Measurements from ENCODE around the gene IL13.

IL13 gene

DNA sequence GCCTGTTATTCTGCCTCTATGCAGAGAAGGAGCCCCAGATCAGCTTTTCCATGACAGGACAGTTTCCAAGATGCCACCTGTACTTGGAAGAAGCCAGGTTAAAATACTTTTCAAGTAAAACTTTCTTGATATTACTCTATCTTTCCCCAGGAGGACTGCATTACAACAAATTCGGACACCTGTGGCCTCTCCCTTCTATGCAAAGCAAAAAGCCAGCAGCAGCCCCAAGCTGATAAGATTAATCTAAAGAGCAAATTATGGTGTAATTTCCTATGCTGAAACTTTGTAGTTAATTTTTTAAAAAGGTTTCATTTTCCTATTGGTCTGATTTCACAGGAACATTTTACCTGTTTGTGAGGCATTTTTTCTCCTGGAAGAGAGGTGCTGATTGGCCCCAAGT lies 15.5 kb downstream of the IL13 start:
- DNase-seq = no peak

DNA sequence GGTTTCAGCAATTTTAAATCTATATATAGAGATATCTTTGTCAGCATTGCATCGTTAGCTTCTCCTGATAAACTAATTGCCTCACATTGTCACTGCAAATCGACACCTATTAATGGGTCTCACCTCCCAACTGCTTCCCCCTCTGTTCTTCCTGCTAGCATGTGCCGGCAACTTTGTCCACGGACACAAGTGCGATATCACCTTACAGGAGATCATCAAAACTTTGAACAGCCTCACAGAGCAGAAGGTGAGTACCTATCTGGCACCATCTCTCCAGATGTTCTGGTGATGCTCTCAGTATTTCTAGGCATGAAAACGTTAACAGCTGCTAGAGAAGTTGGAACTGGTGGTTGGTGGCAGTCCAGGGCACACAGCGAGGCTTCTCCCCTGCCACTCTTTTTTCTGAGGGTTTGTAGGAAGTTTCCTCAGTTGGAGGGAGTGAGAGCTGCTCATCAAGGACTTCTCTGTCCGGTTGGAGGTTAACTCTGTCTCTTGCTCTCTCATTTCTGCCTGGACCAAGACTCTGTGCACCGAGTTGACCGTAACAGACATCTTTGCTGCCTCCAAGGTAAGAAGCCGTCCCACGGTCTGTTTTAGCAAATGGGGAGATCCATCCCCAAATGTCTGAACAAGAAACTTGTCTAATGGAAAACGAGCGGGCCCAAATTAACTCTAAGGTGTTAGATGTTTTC lies 16.1 kb downstream of the IL13 start, which contains the start of gene IL4:
Gene IL4, plus strand, starts transcription at position 51 of the 692 bp plus-strand sequence. Its CDS starts 62 bp downstream, at position 113.
- DNase-seq = no peak

DNA sequence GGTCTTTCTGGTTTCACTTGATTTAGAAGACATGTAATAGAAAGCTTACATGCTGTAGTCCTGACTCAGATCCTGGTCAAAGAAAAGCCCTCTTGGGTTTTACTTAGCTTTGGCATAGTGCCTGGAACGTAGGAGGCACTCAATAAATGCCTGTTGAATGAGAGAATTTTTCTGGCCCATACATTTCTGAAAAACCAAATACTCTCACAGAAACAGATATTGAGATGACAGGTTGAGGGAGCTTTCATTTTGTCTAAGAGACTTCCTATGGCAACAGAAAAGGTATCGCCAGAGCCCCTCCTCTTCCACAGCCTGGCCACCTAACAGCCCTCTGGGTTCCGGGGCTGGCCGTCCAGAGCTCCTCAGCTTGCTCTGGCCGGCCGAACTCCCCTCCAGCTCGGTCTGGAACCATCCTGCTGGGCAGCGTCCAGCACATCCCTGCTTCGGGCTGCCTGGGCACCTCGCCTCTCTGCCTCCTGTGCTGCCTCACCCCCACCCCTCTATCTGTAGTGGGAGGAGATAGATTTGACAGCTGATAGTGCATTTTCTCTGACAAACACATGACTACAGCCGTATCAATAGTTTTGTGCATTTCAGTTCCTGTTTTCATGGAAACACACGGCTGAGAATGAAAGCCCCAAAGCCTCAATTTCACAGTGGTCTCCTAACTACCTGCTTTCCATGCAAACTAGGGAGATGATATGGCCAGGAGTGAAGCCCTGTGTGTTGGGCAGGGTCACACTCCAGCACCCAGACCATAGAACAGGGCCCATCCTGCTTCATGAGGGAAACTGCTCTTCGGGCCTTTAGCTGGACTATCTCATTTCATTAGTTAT lies 16.9 kb downstream of the IL13 start:
- DNase-seq = peak; percentile 96

DNA sequence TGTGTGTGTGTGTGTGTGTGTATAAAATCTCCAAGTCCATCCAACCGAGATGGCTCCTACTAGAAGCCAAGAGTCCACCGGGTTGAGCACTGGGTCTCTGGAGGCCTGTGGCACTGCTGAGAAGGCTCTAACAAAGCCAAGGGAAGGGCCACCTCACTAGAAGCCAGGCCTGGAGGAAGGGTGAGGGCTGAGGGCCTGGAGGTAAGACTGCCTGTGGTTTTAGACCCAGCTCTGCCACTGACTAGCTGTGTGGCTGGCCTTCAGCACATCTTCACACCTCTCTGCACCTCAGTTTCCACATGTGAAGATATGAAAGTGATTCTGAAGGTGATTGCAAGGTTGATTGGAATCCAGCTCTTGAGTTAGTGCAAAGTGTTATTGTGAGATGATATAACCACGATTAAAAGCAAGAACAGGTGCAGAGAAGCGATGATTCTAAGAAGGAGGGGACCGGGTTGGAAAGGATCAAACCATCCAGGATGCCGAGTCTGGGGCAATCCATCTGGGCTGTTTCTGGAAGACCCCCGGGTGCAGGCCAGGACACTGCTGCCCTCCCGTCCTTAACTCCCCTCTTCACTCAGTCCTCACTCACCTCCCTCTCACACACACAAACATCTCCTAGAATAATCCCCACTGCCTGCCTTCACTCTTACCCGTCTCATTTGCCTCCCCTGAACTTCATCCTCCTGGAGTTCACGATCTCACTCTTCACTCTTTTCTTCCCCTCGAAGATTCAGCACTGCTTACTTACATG lies 18.1 kb downstream of the IL13 start:
- no peak for DNase-seq

DNA sequence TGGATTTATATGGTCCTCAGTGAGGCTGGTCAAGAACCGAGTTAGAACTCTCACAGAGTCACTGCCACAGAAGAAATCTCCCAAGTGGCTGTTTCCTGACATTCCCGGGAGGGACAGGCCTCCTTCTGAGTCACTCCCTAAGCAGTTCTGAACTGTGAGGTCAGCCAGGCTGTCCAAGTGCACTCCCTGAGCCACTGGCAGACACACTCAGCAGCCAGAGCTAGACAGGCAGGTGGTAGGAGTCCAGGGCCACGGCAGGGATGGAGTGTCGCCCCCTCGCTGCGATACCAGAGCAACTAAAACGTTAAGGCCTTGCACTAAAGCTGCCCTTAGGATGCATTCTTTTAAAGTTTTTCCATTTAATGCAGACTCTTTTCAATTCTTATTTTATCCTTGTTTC lies 19.2 kb downstream of the IL13 start:
- DNase-seq = peak; percentile 96

DNA sequence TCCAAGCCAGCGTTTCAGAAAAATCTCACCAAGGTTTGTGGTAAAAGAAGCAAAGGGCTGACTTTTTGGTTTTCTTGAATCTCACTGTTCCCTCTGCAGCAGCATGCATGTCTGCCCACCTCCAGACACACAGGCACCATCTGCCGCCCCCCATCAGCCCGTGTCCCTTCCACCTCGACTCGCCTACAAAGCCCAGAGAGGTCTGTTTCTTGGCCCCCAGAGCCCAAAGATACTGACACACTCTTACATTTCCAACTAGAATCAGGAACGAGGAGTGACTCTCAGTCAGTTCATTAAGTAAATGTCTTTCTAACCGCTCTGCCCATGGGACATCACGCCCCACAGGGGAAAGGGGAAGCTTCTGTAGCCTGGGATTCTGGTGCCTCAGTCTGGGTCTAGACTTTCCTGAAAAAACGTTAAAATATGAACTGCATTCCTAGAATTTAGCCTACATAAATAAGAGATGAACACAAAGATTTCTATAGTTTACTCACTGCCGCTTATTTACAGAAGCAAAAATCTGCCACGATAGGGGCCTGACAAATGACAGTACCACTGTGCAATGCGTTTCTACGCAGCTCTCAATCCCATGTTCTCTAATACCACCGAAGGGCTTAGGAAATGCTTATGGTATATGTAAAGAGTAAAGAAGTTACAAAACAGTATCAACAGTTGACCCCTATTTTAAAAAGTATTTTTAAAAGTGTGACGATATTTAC lies 19.9 kb downstream of the IL13 start:
- DNase-seq = no peak

DNA sequence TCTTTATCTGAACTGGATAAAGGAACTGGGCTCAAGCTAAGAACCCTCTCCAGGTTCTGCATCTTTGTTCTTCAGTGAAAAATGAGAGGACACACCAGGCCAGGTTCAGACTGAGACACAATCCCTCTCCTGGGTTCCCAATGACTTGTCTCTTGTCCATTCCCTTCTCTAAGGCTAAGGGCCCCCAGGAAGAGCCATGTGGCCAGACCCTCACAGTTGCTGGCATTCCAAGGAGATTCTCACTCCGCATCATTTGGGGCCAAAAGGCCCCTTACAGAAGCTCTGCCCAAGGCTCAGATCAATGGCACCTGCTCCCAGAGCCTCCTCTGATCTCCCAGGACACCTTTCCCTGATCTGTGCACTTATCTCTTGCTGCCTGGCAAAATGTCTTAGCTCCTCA lies 20.8 kb downstream of the IL13 start:
- DNase-seq = no peak

DNA sequence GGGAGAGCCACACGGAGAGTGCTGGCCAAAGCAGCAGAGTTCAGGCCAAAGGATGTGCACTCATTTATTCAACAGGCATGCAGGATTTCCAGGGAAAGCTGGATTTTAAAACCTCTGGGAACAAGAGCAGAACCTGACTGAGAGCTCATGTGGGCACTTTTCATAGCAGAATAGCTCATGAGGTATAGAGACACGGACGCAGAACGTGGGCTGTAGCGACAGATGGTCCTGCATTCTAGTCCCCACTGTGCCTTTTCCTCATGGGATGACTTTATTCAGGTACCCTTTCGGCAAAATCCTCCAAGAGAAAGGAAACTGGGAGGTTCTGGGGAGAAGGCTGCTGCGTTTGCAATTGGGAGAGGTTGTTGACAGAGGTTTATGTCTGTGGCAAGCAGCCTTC lies 21.2 kb downstream of the IL13 start:
- no peak for DNase-seq

DNA sequence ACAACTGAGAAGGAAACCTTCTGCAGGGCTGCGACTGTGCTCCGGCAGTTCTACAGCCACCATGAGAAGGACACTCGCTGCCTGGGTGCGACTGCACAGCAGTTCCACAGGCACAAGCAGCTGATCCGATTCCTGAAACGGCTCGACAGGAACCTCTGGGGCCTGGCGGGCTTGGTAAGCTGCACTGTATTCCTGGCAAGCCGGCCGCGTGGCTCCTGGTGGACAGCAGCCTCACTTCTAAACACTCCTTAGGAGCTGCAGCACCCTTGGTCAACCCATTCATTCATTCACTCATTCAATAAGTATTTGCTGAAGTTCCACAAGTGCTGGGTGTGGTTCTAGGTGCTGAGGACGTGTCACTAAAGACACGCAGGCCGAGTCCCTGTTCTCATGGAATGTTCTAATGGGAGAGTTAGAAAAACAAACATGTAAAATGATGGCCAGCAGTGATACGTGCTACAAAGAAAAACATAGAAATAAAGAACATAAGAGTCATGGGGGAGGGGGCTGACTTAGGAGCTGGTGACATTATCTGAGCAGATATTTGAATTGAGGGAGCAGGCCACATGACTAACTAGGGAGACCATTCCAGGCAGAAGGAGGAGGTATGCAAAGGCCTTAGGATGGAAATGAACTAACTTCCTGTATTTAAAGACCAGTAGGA lies 21.9 kb downstream of the IL13 start:
- no peak for DNase-seq

DNA sequence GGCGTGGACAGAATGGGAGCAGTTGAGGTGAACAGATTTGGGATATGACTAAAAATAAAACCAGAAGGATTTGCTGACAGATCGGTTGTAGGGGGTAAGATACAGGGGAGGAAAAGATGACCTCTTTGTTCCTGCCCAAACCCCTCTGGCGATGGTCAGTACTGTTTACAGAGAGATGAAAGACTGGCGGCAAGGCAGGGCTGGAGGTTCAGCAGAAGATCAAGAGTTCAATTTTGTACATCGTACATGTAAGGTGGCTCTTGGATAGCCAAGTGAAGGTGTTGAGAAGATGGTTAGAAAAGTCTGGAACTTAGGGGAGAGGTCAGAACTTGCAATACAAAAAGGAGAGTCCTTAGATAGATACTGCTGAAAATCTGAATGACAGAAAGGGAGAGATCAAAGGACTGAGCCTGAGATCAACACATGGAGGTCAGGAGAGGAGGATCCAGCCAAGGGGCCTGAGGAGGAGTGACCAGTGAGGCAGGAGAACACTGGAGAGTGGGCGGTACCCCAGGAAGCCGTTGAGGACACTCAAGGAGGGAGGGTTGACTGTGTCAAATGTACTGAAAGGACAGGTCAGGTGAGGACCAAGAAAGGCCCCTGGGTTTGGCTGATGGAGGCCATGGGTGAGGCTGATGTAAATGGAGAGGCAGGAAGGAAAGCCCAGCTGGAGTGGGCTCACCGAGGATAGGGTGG lies 23.0 kb downstream of the IL13 start:
- DNase-seq = no peak

DNA sequence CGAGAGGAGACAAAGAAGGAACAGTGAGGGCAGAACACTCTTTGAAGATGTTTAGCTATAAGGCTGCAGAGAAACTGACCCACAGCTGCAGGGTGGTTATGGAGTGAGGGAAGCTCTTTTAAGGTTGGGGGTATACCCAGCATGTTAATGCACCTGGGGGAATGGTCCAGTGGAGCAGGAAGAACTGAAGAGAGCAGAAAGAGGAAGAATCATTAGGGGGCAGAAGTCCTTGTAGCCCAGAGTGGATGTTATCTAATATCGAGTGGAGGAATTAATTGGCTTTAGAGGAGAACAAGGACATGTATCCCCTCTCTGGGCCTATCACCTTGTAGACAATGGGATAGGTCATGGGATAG lies 23.5 kb downstream of the IL13 start:
- no peak for DNase-seq

DNA sequence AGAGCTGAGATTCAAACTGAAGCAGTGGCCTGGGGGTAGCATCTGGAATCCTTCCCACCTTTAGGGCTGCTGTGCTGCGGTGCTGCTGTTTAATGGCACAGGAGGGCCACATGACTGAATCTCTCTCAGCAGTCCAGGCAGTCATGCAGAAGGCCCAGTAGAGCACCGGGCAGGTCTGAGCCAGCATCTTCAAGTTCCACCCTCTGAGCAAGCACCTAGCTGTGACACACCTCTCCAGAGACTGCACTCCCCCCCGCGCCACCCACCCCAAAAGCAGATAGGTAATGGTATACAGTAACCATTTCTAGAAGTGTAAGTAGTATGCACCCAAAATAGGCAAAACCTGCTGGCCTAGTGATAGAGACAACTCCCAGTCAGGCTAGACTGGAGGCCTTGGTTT lies 24.0 kb downstream of the IL13 start:
- DNase-seq = no peak

DNA sequence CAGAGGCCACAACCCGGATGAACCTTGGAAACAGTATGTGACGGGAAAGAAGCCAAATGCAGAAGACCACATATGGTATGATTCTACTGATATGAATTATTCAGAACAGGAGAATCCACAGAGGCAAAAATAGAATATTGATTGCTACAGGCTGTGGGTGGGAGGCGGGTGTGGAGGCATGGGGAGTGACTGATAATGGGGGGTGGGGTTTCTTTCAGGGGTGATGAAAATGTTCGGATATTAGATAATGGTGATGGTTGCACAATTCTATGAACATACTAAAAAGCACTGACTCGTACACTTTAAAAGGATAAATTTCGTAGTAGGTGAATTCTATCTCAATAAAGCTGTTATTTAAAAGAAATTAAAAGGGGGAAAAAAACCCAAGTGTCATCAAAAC lies 26.5 kb downstream of the IL13 start:
- DNase-seq = no peak

DNA sequence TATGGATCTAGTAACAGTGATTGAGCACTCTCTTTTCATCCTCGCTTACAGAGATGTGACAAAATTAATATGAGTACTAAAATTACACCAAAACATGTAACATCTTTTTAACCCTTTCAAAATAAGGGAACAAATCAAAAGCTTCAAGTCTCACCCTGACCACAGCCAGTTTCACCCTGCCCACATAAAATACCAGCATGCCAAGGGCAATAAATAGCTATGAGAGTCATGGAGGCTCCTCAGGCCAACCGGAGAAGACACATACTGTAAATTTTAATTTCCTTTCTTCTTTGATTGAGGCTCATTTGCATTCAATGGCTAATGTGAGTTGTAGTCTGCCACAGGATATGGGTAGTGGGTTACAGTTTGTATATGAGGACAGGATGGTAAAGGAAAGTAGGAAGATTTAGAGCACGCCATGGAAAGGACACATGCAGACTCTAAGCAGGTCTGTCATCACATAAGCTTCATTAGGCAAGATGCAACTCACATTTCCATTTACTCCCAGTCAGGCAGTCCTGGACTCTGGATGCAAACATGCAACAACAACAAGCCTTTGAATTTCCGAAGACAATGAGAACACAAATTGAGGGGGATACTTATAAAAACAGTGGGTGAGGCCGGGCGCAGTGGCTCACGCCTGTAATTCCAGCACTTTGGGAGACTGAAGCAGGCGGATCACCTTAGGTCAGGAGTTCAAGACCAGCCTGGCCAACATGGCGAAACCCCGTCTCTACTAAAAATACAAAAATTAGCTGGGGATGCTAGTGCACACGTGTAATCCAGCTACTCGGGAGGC lies 27.1 kb downstream of the IL13 start:
- DNase-seq = no peak

DNA sequence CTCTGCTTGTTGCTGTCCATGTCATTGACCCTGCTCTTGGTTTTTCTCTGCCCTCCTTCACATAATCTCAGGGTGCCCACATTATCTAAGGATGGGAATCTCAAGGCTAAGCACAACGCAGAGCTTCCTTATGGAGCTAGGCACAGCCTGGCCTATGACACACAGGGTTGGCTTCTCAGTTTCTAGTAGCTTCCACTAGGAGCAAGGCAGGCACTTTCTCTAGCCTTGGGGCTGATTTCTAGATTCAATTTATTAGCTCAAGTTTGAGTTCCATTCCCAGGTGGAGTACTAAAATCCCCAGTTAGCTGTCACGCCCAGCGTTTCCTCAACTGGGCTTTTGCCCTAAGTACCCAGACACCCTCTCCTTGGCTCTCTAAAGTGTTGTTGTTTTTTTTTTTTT lies 28.2 kb downstream of the IL13 start:
- DNase-seq = no peak

DNA sequence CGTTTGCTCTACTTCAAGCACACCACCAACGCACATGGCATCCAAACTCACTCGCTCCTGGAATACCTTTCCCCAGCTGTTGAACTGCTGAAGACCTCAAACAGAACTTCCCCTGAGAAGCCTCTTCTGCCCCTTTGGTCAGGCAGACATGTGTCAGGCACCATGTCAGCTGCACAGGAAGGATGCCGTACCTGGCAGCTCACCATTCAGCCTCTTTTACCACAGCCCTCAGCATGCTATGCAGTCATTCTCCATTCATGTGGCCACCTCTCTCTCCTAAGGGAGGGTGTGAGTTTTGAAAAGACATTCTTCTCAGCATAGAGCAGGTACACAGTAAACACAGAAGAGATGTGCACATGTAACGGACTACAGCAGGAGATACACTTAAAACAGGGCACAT lies 30.0 kb downstream of the IL13 start:
- no peak for DNase-seq

DNA sequence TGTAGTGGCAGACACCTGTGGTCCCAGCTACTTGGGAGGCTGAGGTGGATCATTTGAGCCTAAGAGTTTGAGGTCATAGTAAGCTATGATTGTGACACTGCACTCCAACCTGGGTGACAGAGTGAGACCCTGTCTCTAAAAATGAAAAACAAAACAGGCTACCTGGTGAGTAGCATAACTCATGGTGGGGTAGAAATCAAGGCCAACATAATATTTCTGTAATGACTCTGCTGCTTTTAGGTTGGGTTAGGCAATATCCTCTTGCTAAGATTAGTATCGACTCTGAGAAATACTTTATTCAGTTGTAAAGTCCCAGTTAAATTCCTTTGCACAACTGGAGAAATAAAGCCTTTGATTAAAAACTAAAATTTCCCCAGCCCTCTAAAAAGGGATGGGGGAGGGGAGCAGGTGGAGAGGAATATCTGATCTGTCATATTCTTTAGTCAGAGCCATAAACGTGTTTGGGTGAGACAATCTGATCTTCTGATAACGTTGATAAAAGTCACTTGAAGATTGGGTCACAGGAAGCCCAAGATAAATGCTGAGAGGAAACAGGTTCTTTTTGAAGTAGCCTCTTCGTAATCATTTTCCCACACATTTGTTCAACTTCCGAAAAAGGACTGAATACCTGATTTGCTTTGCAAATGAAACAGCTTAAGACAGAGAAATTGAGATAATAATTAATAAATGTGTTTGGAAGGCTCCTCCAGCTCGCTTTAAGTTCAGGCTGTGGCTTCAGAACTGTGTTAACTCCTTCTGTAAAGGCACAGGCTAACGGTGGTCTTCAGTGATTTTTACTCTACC lies 30.8 kb downstream of the IL13 start:
- DNase-seq = no peak

DNA sequence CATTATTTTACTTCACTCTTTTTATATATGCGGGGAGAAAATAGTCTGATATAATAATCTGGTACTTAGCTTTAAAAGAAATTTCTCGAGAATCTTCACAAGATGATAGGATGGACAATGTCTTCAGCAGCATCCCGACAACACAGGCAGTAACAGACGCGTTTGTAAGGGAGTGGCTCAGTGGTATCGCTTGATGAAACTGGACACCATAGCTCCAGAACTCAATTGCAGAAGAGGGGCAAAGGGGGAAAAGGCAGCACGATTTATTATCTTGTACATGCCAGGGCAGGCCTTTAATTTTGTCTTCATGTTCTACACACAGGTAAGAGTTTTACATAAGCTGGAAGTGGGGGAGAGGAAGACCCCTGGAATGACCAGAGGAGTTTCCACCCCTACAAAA lies 31.5 kb downstream of the IL13 start:
- DNase-seq = no peak

DNA sequence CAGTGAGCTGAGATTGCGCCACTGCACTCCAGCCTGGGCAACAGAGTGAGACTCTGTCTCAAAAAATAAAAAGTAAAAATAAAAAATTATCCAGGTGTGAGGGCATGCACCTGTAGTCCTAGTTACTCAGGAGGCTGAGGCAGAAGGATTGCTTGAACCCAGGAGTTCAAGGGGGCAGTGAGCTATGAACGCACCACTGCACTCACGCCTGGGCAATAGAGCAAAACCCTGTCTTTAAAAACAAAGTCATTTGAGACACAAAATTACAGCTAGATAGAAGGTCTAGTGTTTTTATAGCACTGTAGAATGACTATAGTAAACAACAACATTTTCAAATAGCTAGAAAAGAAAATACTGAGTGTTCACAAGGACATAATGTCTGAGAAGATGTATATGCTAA lies 32.2 kb downstream of the IL13 start:
- no peak for DNase-seq

Measured in EL (cell line).